Calu3 (cell line): Measurements from ENCODE around the gene FOXK1. TPM values are rescaled to one million over a fixed set of nuclear protein-coding genes. Genes with fewer than 3 reads are reported as not detected.

ENCODE experiments used
- BruUV-seq: library from RNA; stranded (reverse); fragments of 400-500 nt; replicated peaks from 2 replicates; lab custom pipeline; 2021; lab: Mats Ljungman, UMichigan
- CTCF ChIA-PET: fragments of 300-600 bp; sonication (Branson Sonifier 250); formaldehyde crosslinking; loops from one replicate; lab custom pipeline; 2022; ENCODE audit warnings: antibody characterized with exemption; lab: Charles Lee
- DNase-seq: peaks from one replicate; pipeline ENCODE4 v3.0.0; 2022
- H3K27ac Mint-ChIP-seq: one replicate; pipeline ENCODE4 v1.8.0; 2022; ENCODE audit warnings: mixed read lengths; ENCODE audit not compliant: unreplicated experiment
- H3K27me3 Mint-ChIP-seq: one replicate; pipeline ENCODE4 v1.8.0; 2022; ENCODE audit warnings: mixed read lengths; ENCODE audit not compliant: unreplicated experiment
- H3K36me3 Mint-ChIP-seq: one replicate; pipeline ENCODE4 v1.8.0; 2022; ENCODE audit warnings: mild to moderate bottlenecking, moderate library complexity, mixed read lengths; ENCODE audit not compliant: insufficient read depth, unreplicated experiment
- H3K4me1 Mint-ChIP-seq: one replicate; pipeline ENCODE4 v1.8.0; 2022; ENCODE audit warnings: mild to moderate bottlenecking, low read depth, mixed read lengths; ENCODE audit not compliant: unreplicated experiment
- H3K4me3 Mint-ChIP-seq: one replicate; pipeline ENCODE4 v1.8.0; 2022; ENCODE audit warnings: mild to moderate bottlenecking, low read depth, moderate library complexity, mixed read lengths; ENCODE audit not compliant: unreplicated experiment
- H3K9me3 Mint-ChIP-seq: one replicate; pipeline ENCODE4 v1.8.0; 2022; ENCODE audit warnings: low read depth, mixed read lengths; ENCODE audit not compliant: unreplicated experiment
- CTCF ChIP-seq: fragments of 200-600 bp; IDR thresholded peaks from one replicate; pipeline ENCODE4 v1.8.0; 2022; ENCODE audit warnings: antibody characterized with exemption; ENCODE audit not compliant: unreplicated experiment
- intact Hi-C: fragments of 100-400 bp; cut with micrococcal nuclease; formaldehyde crosslinking; loops from one replicate; pipeline ENCODE4 v1.10.0; 2022; ENCODE audit not compliant: unreplicated experiment
- total RNA-seq: library from RNA; stranded (reverse); gene quantifications from 2 replicates; pipeline ENCODE4 v1.2.3, GENCODE V29; 2022

FOXK1 gene
- total RNA-seq, 1 experiment from 2014 or later = 65.9 TPM

- H3K36me3 Mint-ChIP-seq = peaks cover 5% of the 10 kb centered on the region
- H3K4me3 Mint-ChIP-seq = no peak overlapping the region
- intact Hi-C loops = no loop called here
- BruUV-seq = no TSS peak
- H3K27ac Mint-ChIP-seq = no peak overlapping the region
- H3K4me1 Mint-ChIP-seq = peaks cover 5% of the 10 kb centered on the region
- no peak for DNase-seq
- H3K27me3 Mint-ChIP-seq = no peaks in the 10 kb centered on the region
- H3K9me3 Mint-ChIP-seq = no peaks in the 10 kb centered on the region
- CTCF ChIA-PET = interaction anchor here (0.6 to 0.9 kb wide), 3 partner anchors 9 to 555 kb away, joined by 3 read pairs; no protein-coding TSS in a partner anchor
- TF ChIP-seq CTCF = no peak
Measured at GRCh38 chr7:4716946-4717795, 35.1 kb downstream of the FOXK1 start.

- Mint-ChIP-seq H3K4me3 (no peak overlapping the region), H3K36me3 (peaks cover 8% of the 10 kb centered on the region), H3K4me1 (no peaks in the 10 kb centered on the region), H3K27me3 (no peaks in the 10 kb centered on the region), H3K9me3 (no peaks in the 10 kb centered on the region), H3K27ac (no peak overlapping the region)
- intact Hi-C loops = no loop called here
- no peak for DNase-seq
- no peak for TF ChIP-seq CTCF
- BruUV-seq = no TSS peak
- CTCF ChIA-PET = interaction anchor here (0.7 to 0.9 kb wide), 2 partner anchors 8 to 24 kb away, joined by 3 read pairs; no protein-coding TSS in a partner anchor
Measured at GRCh38 chr7:4718075-4718474, 36.0 kb downstream of the FOXK1 start.

GRCh38 chr7:4720225-4720624 lies 38.1 kb downstream of the FOXK1 start:
- no peak for DNase-seq
- CTCF ChIA-PET = no interaction called here
- no peak overlapping the region for H3K4me3 Mint-ChIP-seq
- no peaks in the 10 kb centered on the region for H3K9me3 Mint-ChIP-seq
- H3K36me3 Mint-ChIP-seq = peaks cover 28% of the 10 kb centered on the region
- no peak for TF ChIP-seq CTCF
- intact Hi-C loops = no loop called here
- BruUV-seq = no TSS peak
- H3K27ac Mint-ChIP-seq = no peak overlapping the region
- no peaks in the 10 kb centered on the region for H3K27me3 Mint-ChIP-seq
- H3K4me1 Mint-ChIP-seq = peaks cover 15% of the 10 kb centered on the region

GRCh38 chr7:4722308-4722707 lies 40.2 kb downstream of the FOXK1 start:
- DNase-seq = no peak
- Mint-ChIP-seq H3K4me1 (peaks cover 24% of the 10 kb centered on the region), H3K27me3 (no peaks in the 10 kb centered on the region), H3K9me3 (no peaks in the 10 kb centered on the region), H3K4me3 (no peak overlapping the region), H3K27ac (no peak overlapping the region), H3K36me3 (peaks cover 38% of the 10 kb centered on the region)
- no peak for TF ChIP-seq CTCF
- CTCF ChIA-PET = no interaction called here
- no TSS peak for BruUV-seq
- intact Hi-C loops = no loop called here
